IMR-90 (cell line): ENCODE data around the gene FUCA2. TPM values are rescaled to one million over a fixed set of nuclear protein-coding genes. Genes with fewer than 3 reads are reported as not detected.

Experiments
- ATAC-seq: fragments of 200-7000 bp; cut with Tn5 transposase; 2 replicates; pipeline ENCODE4 v1.9.1; 2020; ENCODE audit warnings: low read depth, mild to moderate bottlenecking, moderate library complexity
- BruUV-seq: library from RNA; stranded (reverse); fragments of 400-500 nt; replicated peaks from 2 replicates; lab custom pipeline; 2021; lab: Mats Ljungman, UMichigan
- CTCF ChIA-PET: fragments of 300-600 bp; formaldehyde crosslinking; extraction: SDS; loops from one replicate; lab custom pipeline; 2021; ENCODE audit warnings: antibody characterized with exemption; lab: Yijun Ruan, JAX
- POLR2A ChIA-PET: fragments of 300-600 bp; sonication (Branson Sonifier 250); formaldehyde crosslinking; loops from one replicate; lab custom pipeline; 2022; ENCODE audit warnings: antibody characterized with exemption; ENCODE audit not compliant: unreplicated experiment; lab: Charles Lee
- DNase-seq: peaks from one replicate; pipeline ENCODE4 v3.0.0; 2013
- H2AFZ ChIP-seq: replicated peaks from 2 replicates; pipeline ENCODE3; 2013; ENCODE audit warnings: low read length, mild to moderate bottlenecking; ENCODE audit not compliant: poor library complexity
- H2AK5ac ChIP-seq: 2 replicates; pipeline ENCODE4 v1.6.1; 2013; ENCODE audit warnings: low read depth, low read length, inconsistent platforms
- H2AK9ac ChIP-seq: replicated peaks from 2 replicates; pipeline ENCODE3; 2013; ENCODE audit warnings: mild to moderate bottlenecking, low read depth, low read length, moderate library complexity; ENCODE audit not compliant: poor library complexity
- H2BK120ac ChIP-seq: 2 replicates; pipeline ENCODE4 v1.6.1; 2013; ENCODE audit warnings: low read depth, low read length, inconsistent platforms
- H2BK15ac ChIP-seq: 3 replicates; pipeline ENCODE4 v1.6.1; 2013; ENCODE audit warnings: low read depth, low read length, inconsistent platforms
- H2BK20ac ChIP-seq: 2 replicates; pipeline ENCODE4 v1.6.1; 2013; ENCODE audit warnings: low read depth, mild to moderate bottlenecking, inconsistent platforms, low read length, moderate library complexity
- H2BK5ac ChIP-seq: 2 replicates; pipeline ENCODE4 v1.6.1; 2013; ENCODE audit warnings: mild to moderate bottlenecking, low read depth, low read length, inconsistent platforms; ENCODE audit not compliant: poor library complexity, severe bottlenecking
- H3K14ac ChIP-seq: replicated peaks from 2 replicates; pipeline ENCODE4 v1.6.1; 2013; ENCODE audit warnings: low read depth, low read length, inconsistent platforms
- H3K18ac ChIP-seq: 2 replicates; pipeline ENCODE4 v1.6.1; 2013; ENCODE audit warnings: low read depth, low read length, control low read depth
- H3K23ac ChIP-seq: 2 replicates; pipeline ENCODE4 v1.6.1; 2013; ENCODE audit warnings: low read depth, low read length, inconsistent platforms
- H3K27ac ChIP-seq: 2 replicates; pipeline ENCODE4 v1.5.1; 2013; ENCODE audit warnings: mild to moderate bottlenecking, control low read depth, low read length; ENCODE audit not compliant: insufficient read depth
- H3K27me3 ChIP-seq: 2 replicates; pipeline ENCODE4 v1.6.1; 2013; ENCODE audit warnings: low read length; ENCODE audit not compliant: control insufficient read depth, insufficient read depth
- H3K36me3 ChIP-seq: 2 replicates; pipeline ENCODE4 v1.6.1; 2013; ENCODE audit warnings: low read length, mixed read lengths; ENCODE audit not compliant: control insufficient read depth, insufficient read depth
- H3K4ac ChIP-seq: 2 replicates; pipeline ENCODE4 v1.6.1; 2013; ENCODE audit warnings: low read depth, low read length, inconsistent platforms
- H3K4me1 ChIP-seq: 2 replicates; pipeline ENCODE4 v1.6.1; 2013; ENCODE audit warnings: low read length, mixed read lengths; ENCODE audit not compliant: control insufficient read depth, insufficient read depth
- H3K4me2 ChIP-seq: 2 replicates; pipeline ENCODE4 v1.6.1; 2013; ENCODE audit warnings: low read depth, mild to moderate bottlenecking, control low read depth, low read length, moderate library complexity
- H3K4me3 ChIP-seq: 2 replicates; pipeline ENCODE4 v1.5.1; 2013; ENCODE audit warnings: low read depth, mild to moderate bottlenecking, control low read depth, low read length, moderate library complexity; ENCODE audit not compliant: insufficient read depth
- H3K56ac ChIP-seq: 2 replicates; pipeline ENCODE4 v1.6.1; 2013; ENCODE audit warnings: low read length, inconsistent platforms; ENCODE audit not compliant: insufficient read depth; ENCODE audit errors: extremely low read depth
- H3K79me1 ChIP-seq, 2 experiments: 2 replicates each; pipeline ENCODE4 v1.6.1; 2013; ENCODE audit warnings: low read length in 2 of 2, inconsistent platforms in 1 of 2, low read depth in 1 of 2
- H3K9ac ChIP-seq: 2 replicates; pipeline ENCODE4 v1.6.1; 2013; ENCODE audit warnings: low read depth, low read length, control low read depth
- H3K9me1 ChIP-seq: 2 replicates; pipeline ENCODE4 v1.6.1; 2013; ENCODE audit warnings: low read length, inconsistent platforms; ENCODE audit not compliant: insufficient read depth
- H3K9me3 ChIP-seq: 2 replicates; pipeline ENCODE4 v1.6.1; 2013; ENCODE audit warnings: low read length; ENCODE audit not compliant: control insufficient read depth, insufficient read depth
- H4K20me1 ChIP-seq: 2 replicates; pipeline ENCODE4 v1.6.1; 2013; ENCODE audit warnings: low read length, inconsistent platforms; ENCODE audit not compliant: insufficient read depth
- H4K5ac ChIP-seq: 2 replicates; pipeline ENCODE4 v1.6.1; 2013; ENCODE audit warnings: mild to moderate bottlenecking, low read depth, low read length, control low read depth
- H4K8ac ChIP-seq, 2 experiments: 2 replicates each; pipeline ENCODE4 v1.6.1; 2013; ENCODE audit warnings: low read depth in 2 of 2, low read length in 2 of 2, control low read depth in 1 of 2, inconsistent platforms in 1 of 2
- H4K91ac ChIP-seq: 2 replicates; pipeline ENCODE4 v1.6.1; 2013; ENCODE audit warnings: low read depth, low read length, inconsistent platforms; ENCODE audit not compliant: insufficient read depth
- CEBPB ChIP-seq: IDR thresholded peaks from 2 replicates; pipeline ENCODE4 v1.6.1; 2012; ENCODE audit warnings: low read depth, low read length, improper control_type of control experiment
- FOS ChIP-seq: fragments of 150-350 bp; IDR thresholded peaks from 2 replicates; pipeline ENCODE4 v1.6.1; 2016; ENCODE audit warnings: low read depth, low read length
- MXI1 ChIP-seq: IDR thresholded peaks from 2 replicates; pipeline ENCODE4 v1.6.1; 2012; ENCODE audit warnings: low read depth, mild to moderate bottlenecking, low read length, moderate library complexity, borderline replicate concordance
- WGBS, 2 experiments: methylation state at CpG; one replicate each; pipeline versions ENCODE4 v1.1.5 to v1.1.7; 2013; ENCODE audit warnings: missing lambda C conversion rate in 2 of 2; ENCODE audit not compliant: insufficient read length in 1 of 2; ENCODE audit errors: extremely low coverage in 2 of 2; 5-methylcytosine and 5-hydroxymethylcytosine counted together
- dilution Hi-C: fragments of 300-500 bp; cut with HindIII; formaldehyde crosslinking; loops from one replicate; pipeline ENCODE4 v1.14.3; 2018; ENCODE audit warnings: low sequenced_read_pairs; ENCODE audit not compliant: unreplicated experiment
- in situ Hi-C: fragments of 300-500 bp; cut with MboI; formaldehyde crosslinking; loops from 3 replicates; pipeline ENCODE4 v1.14.3; 2019; ENCODE audit warnings: low sequenced_read_pairs, inconsistent platforms, mixed read lengths
- intact Hi-C: fragments of 100-400 bp; cut with micrococcal nuclease; formaldehyde crosslinking; loops from 2 replicates; pipeline ENCODE4 v1.10.0; 2022
- polyA plus RNA-seq, 3 experiments: library from polyadenylated mRNA; depleted of rRNA; stranded (reverse); fragments of >200 nt; gene quantifications; 2 replicates each; pipeline ENCODE4 v1.2.3, GENCODE V29; 2012; ENCODE audit warnings: low replicate concordance in 1 of 3
- total RNA-seq: library from RNA; depleted of rRNA; stranded (reverse); fragments of >200 nt; gene quantifications from 2 replicates; pipeline ENCODE4 v1.2.3, GENCODE V29; 2012

The FUCA2 gene
- total and polyA plus RNA-seq, 2 of the 4 experiments (the other 2 are of a cell fraction): 44.1 to 47.4 TPM

DNA sequence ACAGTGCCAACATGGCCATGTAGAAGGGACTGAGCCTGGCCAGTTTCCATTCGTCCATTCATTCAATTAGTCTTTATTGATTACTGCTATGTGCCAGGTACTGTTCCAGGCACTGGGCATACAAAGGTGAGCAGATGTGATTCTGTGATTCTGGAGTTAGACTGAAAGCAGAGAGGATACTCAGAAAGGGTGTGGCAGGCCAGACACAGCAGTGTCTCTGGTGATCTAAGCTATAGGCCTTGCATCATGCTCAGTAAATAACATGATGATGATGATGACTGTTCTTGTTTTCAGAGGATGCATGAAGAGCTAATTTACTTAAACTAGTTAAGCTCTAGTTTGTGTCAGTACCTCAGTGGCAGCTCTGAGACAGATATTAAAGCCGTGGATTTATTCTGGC, 31.4 kb upstream of the FUCA2 start:
- no peak overlapping the region for H3K56ac ChIP-seq
- H2BK15ac ChIP-seq: no peak overlapping the region
- H2BK5ac ChIP-seq: no peak overlapping the region
- H3K9me1 ChIP-seq: no peaks in the 10 kb centered on the region
- no peaks in the 10 kb centered on the region for H4K20me1 ChIP-seq
- TF ChIP-seq FOS (no peak), CEBPB (peak; percentile 37; the same call in 1 of the 2 replicates), MXI1 (no peak)
- no peak overlapping the region for H3K27ac ChIP-seq
- dilution Hi-C loops: no loop called here
- H4K91ac ChIP-seq: no peak overlapping the region
- BruUV-seq: no TSS peak
- no peak overlapping the region for H3K9ac ChIP-seq
- no peak overlapping the region for H2AK9ac ChIP-seq
- no peak overlapping the region for H3K14ac ChIP-seq
- no peak overlapping the region for H4K8ac ChIP-seq
- in situ Hi-C loops: no loop called here
- no peak overlapping the region for H3K4me2 ChIP-seq
- peaks cover 7% of the 10 kb centered on the region; the same call in 1 of the 2 replicates for H3K4me1 ChIP-seq
- H3K36me3 ChIP-seq: no peaks in the 10 kb centered on the region; the same call in 1 of the 2 replicates
- ATAC-seq (no peak), DNase-seq (peak; percentile 26)
- no peak overlapping the region for H3K4me3 ChIP-seq
- no peak overlapping the region for H4K5ac ChIP-seq
- no peak overlapping the region for H3K18ac ChIP-seq
- H2AFZ ChIP-seq: no peak overlapping the region
- intact Hi-C loops: no loop called here
- no peak overlapping the region for H3K4ac ChIP-seq
- H3K9me3 ChIP-seq: no peaks in the 10 kb centered on the region
- CTCF ChIA-PET: no interaction called here
- POLR2A ChIA-PET: no interaction called here
- H3K23ac ChIP-seq: no peak overlapping the region
- H2BK20ac ChIP-seq: no peak overlapping the region
- no CpG with 5 or more reads among the region's 2 CpGs for WGBS, 2 experiments
- peaks cover 27 to 44% of the 10 kb centered on the region in 2 experiments for H3K79me1 ChIP-seq
- H3K27me3 ChIP-seq: no peaks in the 10 kb centered on the region
- no peak overlapping the region for H2AK5ac ChIP-seq
- H2BK120ac ChIP-seq: no peak overlapping the region
